Fibroblast of lung (primary cell): Measurements from ENCODE around the gene GON4L. TPM values are rescaled to one million over a fixed set of nuclear protein-coding genes. Genes with fewer than 3 reads are reported as not detected.

ENCODE experiments used
- DNase-seq, 2 donors: peaks; one replicate each; pipeline versions ENCODE4 v3.0.0 to v3.0.0-alpha.2; 2010; ENCODE audit warnings: low read depth in 2 of 2
- H2AFZ ChIP-seq: 2 replicates; pipeline ENCODE4 v1.5.1; 2012; ENCODE audit warnings: low read length, control low read depth, inconsistent platforms
- H3K27ac ChIP-seq: 2 replicates; pipeline ENCODE4 v1.5.1; 2011; ENCODE audit warnings: low read length, control low read depth; ENCODE audit not compliant: insufficient read depth
- H3K27me3 ChIP-seq: 2 replicates; pipeline ENCODE4 v1.5.1; 2011; ENCODE audit warnings: mild to moderate bottlenecking, low read length; ENCODE audit not compliant: control insufficient read depth, insufficient read depth
- H3K36me3 ChIP-seq: 2 replicates; pipeline ENCODE4 v1.5.1; 2011; ENCODE audit warnings: low read length; ENCODE audit not compliant: control insufficient read depth, insufficient read depth
- H3K4me1 ChIP-seq: 2 replicates; pipeline ENCODE4 v1.5.1; 2011; ENCODE audit warnings: low read length; ENCODE audit not compliant: control insufficient read depth, insufficient read depth; ENCODE audit errors: extremely low read depth
- H3K4me2 ChIP-seq: 2 replicates; pipeline ENCODE4 v1.5.1; 2011; ENCODE audit warnings: low read length, control low read depth; ENCODE audit not compliant: insufficient read depth; ENCODE audit errors: extremely low read depth
- H3K4me3 ChIP-seq, 4 experiments: fragments of 200-600 bp in 1 of 4; sonication (generic) in 1 of 4; replicated peaks in 1 of 4; 2 replicates each; pipeline ENCODE4 v1.5.1; 2011 to 2016; ENCODE audit warnings: low read length in 4 of 4, low read depth in 3 of 4, mild to moderate bottlenecking in 3 of 4, control low read depth in 2 of 4, inconsistent platforms in 1 of 4, mixed read lengths in 1 of 4; ENCODE audit not compliant: insufficient read depth in 1 of 4; ENCODE audit errors: control extremely low read depth in 1 of 4
- H3K79me2 ChIP-seq: 2 replicates; pipeline ENCODE4 v1.5.1; 2012; ENCODE audit warnings: mild to moderate bottlenecking, low read length, inconsistent platforms; ENCODE audit not compliant: control insufficient read depth, insufficient read depth
- H3K9ac ChIP-seq: 2 replicates; pipeline ENCODE4 v1.5.1; 2011; ENCODE audit warnings: mild to moderate bottlenecking, low read length, control low read depth; ENCODE audit not compliant: insufficient read depth
- H3K9me3 ChIP-seq: 2 replicates; pipeline ENCODE4 v1.5.1; 2012; ENCODE audit warnings: low read depth, low read length; ENCODE audit not compliant: control insufficient read depth, insufficient read depth
- H4K20me1 ChIP-seq: 2 replicates; pipeline ENCODE4 v1.5.1; 2011; ENCODE audit warnings: low read length; ENCODE audit not compliant: control insufficient read depth, insufficient read depth; ENCODE audit errors: extremely low read depth
- CTCF ChIP-seq, 2 donors: IDR thresholded peaks in 1 of 2; conservative IDR thresholded peaks in 1 of 2; 1 replicate in 1 of 2; 2 replicates in 1 of 2; pipeline ENCODE4 v1.5.1; 2011 to 2012; ENCODE audit warnings: low read length in 2 of 2, control low read depth in 1 of 2, inconsistent platforms in 1 of 2, low read depth in 1 of 2, mild to moderate bottlenecking in 1 of 2
- EZH2 ChIP-seq: IDR thresholded peaks from 2 replicates; pipeline ENCODE4 v1.5.1; 2012; ENCODE audit warnings: low read length, control low read depth, mild to moderate bottlenecking; ENCODE audit errors: missing control alignments
- polyA plus RNA-seq, 2 donors: library from polyadenylated mRNA; depleted of rRNA in 1 of 2; stranded (reverse) in 1 of 2; unstranded in 1 of 2; fragments of >200 nt; gene quantifications; 2 replicates each; pipeline ENCODE4 v1.2.1, GENCODE V29; 2011 to 2012; ENCODE audit warnings: missing spikeins in 1 of 2
- total RNA-seq: library from RNA; depleted of rRNA; stranded (reverse); fragments of >200 nt; gene quantifications from 2 replicates; pipeline ENCODE4 v1.2.1, GENCODE V29; 2014

The GON4L gene
- total and polyA plus RNA-seq, 2 donors (not counting 1 experiment from before 2014, with no cell fraction given), result 20.2 to 30.9 TPM

- Histone ChIP-seq H3K4me1 (peaks cover 5% of the 10 kb centered on the region), H2AFZ (no peak overlapping the region), H3K4me3 (no peak overlapping the region)
These were observed 25.8 kb upstream of the GON4L start for GRCh38 chr1:155882766-155883165.

GRCh38 chr1:155882235-155882634 lies 25.2 kb upstream of the GON4L start:
- Histone ChIP-seq H3K79me2 (no peaks in the 10 kb centered on the region), H2AFZ (no peak overlapping the region), H3K4me3 (no peak overlapping the region), H3K4me2 (no peak overlapping the region), H3K9me3 (no peaks in the 10 kb centered on the region), H4K20me1 (no peaks in the 10 kb centered on the region), H3K9ac (no peak overlapping the region), H3K4me1 (peaks cover 5% of the 10 kb centered on the region), H3K36me3 (no peaks in the 10 kb centered on the region), H3K27ac (no peak overlapping the region), H3K27me3 (no peaks in the 10 kb centered on the region)
- DNase-seq, result no peak
- no peak for TF ChIP-seq CTCF (conservative IDR thresholded peaks at IDR 0.05 in 1 of 2, IDR thresholded peaks at IDR 0.05 in 1 of 2; ENCODE audit: low read depth in 1 of 2, low read length in 2 of 2)

More at GRCh38 chr1:155882766-155883165, 25.8 kb upstream of the GON4L start:
- H3K9ac ChIP-seq, result no peak overlapping the region
- no peaks in the 10 kb centered on the region for H3K36me3 ChIP-seq
- H3K27ac ChIP-seq, result no peak overlapping the region
- no peak overlapping the region for H3K4me2 ChIP-seq
- H4K20me1 ChIP-seq, result no peaks in the 10 kb centered on the region
- H3K79me2 ChIP-seq, result no peaks in the 10 kb centered on the region
- H3K9me3 ChIP-seq, result no peaks in the 10 kb centered on the region
- TF ChIP-seq EZH2 (no peak), CTCF (conservative IDR thresholded peaks at IDR 0.05 in 1 of 2, IDR thresholded peaks at IDR 0.05 in 1 of 2; ENCODE audit: low read depth in 1 of 2, low read length in 2 of 2) (no peak)
- no peak for DNase-seq
- no peaks in the 10 kb centered on the region for H3K27me3 ChIP-seq

- Histone ChIP-seq H3K36me3 (no peaks in the 10 kb centered on the region), H3K4me2 (no peak overlapping the region), H3K4me1 (peaks cover 5% of the 10 kb centered on the region), H3K79me2 (no peaks in the 10 kb centered on the region), H2AFZ (no peak overlapping the region), H3K9ac (no peak overlapping the region), H3K9me3 (no peaks in the 10 kb centered on the region), H3K27me3 (no peaks in the 10 kb centered on the region), H3K27ac (no peak overlapping the region), H4K20me1 (no peaks in the 10 kb centered on the region), H3K4me3 (no peak overlapping the region)
- TF ChIP-seq EZH2 (no peak), CTCF (conservative IDR thresholded peaks at IDR 0.05 in 1 of 2, IDR thresholded peaks at IDR 0.05 in 1 of 2; ENCODE audit: low read depth in 1 of 2, low read length in 2 of 2) (no peak)
- no peak for DNase-seq
These were observed 23.9 kb upstream of the GON4L start for GRCh38 chr1:155880950-155881349.
